Lower leg skin (tissue), 3 donors: ENCODE data around the gene APOF.

Experiments
- CTCF ChIP-seq, 3 donors: fragments of 450-650 bp; IDR thresholded peaks; one replicate each; pipeline ENCODE4 v1.5.1; 2016; ENCODE audit warnings: antibody characterized with exemption in 3 of 3, mild to moderate bottlenecking in 3 of 3, moderate library complexity in 2 of 3
- POLR2A ChIP-seq, 2 donors: fragments of 450-650 bp; IDR thresholded peaks; one replicate each; pipeline ENCODE4 v1.6.1; 2016 to 2017; ENCODE audit warnings: antibody characterized with exemption in 2 of 2, mild to moderate bottlenecking in 1 of 2, moderate library complexity in 1 of 2

- no peak for TF ChIP-seq CTCF (IDR thresholded peaks at IDR 0.05)
- no peak for TF ChIP-seq POLR2A (IDR thresholded peaks at IDR 0.05)
These were observed 4.3 kb upstream of the APOF start for GRCh38 chr12:56366948-56367347.
